ENCODE results near the gene ASIC5.

- no peak for TF ChIP-seq POLR2A (IDR thresholded peaks at IDR 0.05)
- no peak for TF ChIP-seq CTCF (IDR thresholded peaks at IDR 0.05)
Observed at GRCh38 chr4:155908187-155909139, 42.4 kb upstream of the ASIC5 start.

Data from lower leg skin (tissue), 3 donors.